AG04449 (cell line): ENCODE data around the gene GPX8.

ENCODE experiments used
- CTCF ChIA-PET: fragments of 350-600 bp; formaldehyde crosslinking; extraction: SDS; loops from one replicate; lab custom pipeline; 2021; ENCODE audit warnings: antibody characterized with exemption; lab: Yijun Ruan, JAX
- POLR2A ChIA-PET: fragments of 400-600, 350-600 bp; formaldehyde crosslinking; extraction: SDS; loops from one replicate; lab custom pipeline; 2020; ENCODE audit warnings: antibody characterized with exemption, inconsistent platforms; lab: Yijun Ruan, JAX
- DNase-seq: peaks from one replicate; pipeline ENCODE4 v3.0.0-alpha.2; 2010; ENCODE audit warnings: low read depth, low spot score
- H3K4me3 ChIP-seq: 2 replicates; pipeline ENCODE4 v1.5.1; 2011; ENCODE audit warnings: low read depth, mild to moderate bottlenecking, control low read depth, low read length
- TF ChIP-seq, protein P1 (sequence below): IDR thresholded peaks from one replicate; pipeline ENCODE4 v1.5.1; 2011; ENCODE audit warnings: mild to moderate bottlenecking, moderate library complexity, low read length, control low read depth, inconsistent platforms; ENCODE audit not compliant: insufficient read depth; ENCODE audit errors: missing control alignments

Gene GPX8

DNA sequence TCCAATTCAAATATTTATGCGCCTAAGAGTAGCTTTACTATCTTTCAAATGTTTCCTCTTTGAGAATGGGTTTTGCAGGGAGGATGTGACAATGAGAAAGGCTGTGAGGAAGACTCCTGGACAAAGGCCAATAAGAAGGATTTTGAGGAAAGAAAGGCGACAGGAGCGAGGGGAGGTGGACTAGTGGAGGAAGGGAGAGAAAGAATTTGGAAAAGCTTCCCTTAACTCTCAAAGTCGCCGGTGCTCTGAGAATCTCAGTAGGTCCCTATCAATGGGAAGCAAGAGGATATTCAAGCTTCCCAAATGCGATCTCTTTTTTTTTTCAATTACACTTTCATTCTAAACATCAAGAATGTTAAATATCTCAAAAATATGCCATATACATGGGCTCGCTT lies 15.8 kb downstream of the GPX8 start:
- no peak for DNase-seq
- CTCF ChIA-PET = interaction anchor here (0.7 to 2.2 kb wide), 6 partner anchors 10 to 21 kb away, joined by 3 to 6 read pairs (median 4); partner anchors contain the start of gene GPX8
- POLR2A ChIA-PET = no interaction called here
- peak overlapping the region; percentile 38 for H3K4me3 ChIP-seq
- TF ChIP-seq, protein P1, sequence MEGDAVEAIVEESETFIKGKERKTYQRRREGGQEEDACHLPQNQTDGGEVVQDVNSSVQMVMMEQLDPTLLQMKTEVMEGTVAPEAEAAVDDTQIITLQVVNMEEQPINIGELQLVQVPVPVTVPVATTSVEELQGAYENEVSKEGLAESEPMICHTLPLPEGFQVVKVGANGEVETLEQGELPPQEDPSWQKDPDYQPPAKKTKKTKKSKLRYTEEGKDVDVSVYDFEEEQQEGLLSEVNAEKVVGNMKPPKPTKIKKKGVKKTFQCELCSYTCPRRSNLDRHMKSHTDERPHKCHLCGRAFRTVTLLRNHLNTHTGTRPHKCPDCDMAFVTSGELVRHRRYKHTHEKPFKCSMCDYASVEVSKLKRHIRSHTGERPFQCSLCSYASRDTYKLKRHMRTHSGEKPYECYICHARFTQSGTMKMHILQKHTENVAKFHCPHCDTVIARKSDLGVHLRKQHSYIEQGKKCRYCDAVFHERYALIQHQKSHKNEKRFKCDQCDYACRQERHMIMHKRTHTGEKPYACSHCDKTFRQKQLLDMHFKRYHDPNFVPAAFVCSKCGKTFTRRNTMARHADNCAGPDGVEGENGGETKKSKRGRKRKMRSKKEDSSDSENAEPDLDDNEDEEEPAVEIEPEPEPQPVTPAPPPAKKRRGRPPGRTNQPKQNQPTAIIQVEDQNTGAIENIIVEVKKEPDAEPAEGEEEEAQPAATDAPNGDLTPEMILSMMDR = no peak

DNA sequence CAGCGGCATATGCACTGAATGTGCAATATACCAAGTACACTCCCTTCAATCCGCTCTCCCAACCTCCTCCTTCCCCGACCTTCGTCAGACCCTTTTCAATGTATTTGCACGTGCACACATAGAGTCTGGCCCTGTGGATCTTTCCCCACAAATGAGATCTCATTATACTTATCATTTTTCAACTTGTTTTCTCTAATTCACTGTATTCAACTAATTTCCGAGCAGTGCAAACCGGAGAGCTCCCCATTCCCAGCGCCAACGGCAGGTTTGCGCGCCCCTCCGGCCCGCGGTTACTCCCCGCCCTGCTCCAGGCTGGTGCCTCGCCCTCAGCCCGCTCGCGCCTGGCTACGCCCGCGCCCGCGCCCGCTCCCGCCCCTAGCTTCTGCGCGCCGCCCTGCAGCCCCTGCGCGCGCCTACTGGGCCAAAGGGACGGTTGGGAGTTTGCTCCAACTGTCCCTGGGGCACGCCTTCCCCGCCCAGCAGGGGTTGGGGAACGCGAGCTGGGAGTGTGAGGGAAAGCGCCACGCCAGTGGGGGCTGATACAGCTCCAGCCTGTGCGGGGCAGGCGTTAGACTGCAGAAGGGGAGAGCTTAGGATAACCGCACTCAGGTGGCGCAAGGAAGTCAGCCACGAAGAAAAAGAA lies 16.3 kb downstream of the GPX8 start:
- DNase-seq = no peak
- H3K4me3 ChIP-seq = peak overlapping the region; percentile 38
- POLR2A ChIA-PET = no interaction called here
- TF ChIP-seq, protein P1 = no peak
- CTCF ChIA-PET = interaction anchor here (0.6 to 2.2 kb wide), 7 partner anchors 9 to 961 kb away, joined by 3 to 6 read pairs (median 3); partner anchors contain the start of gene GPX8

DNA sequence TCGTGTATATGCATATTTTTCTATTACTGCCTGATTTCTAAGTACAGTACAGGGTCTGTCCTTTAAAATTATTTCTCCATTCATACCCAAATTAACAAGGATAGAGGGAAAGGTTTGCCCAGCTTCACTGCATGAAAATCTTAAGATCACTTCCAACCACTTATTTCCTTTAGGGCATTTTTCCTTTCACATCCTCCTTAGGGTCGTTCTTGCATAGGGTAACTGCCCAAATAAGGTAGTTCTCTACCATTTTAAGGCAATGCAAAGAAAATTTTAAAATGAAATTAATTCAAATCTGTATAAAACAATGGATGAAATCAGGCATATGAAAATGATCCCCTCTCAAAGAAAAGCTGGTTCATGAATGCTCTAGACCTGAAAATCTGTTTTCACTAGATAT lies 17.1 kb downstream of the GPX8 start:
- ChIA-PET CTCF (interaction anchor here (1.0 to 2.2 kb wide), 6 partner anchors 8 to 20 kb away, joined by 3 to 6 read pairs (median 4); partner anchors contain the start of gene GPX8), POLR2A (no interaction called here)
- TF ChIP-seq, protein P1 = no peak
- no peak for DNase-seq
- H3K4me3 ChIP-seq = no peak overlapping the region

DNA sequence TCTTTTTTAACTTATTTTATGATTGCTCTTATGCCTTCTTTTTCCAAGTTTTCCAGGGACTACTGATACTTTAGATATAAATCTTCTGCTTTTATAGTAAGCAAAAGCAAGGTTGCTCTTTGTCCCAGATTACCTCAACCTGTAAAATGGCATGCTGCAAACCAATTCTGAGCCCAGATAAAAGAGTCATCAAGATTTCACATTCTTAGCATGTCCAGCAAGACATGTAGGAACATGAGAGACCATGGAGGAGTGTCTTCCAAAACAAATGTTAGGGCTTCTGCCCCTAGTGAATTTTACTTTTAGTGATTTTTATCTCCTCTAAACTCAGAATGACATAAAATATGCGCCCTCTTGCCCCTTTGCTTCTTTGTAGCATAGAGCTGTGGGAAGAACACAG lies 20.0 kb downstream of the GPX8 start:
- TF ChIP-seq, protein P1 = no peak
- DNase-seq = no peak
- CTCF ChIA-PET = interaction anchor here (1.0 to 1.2 kb wide), 2 partner anchors 34 to 164 kb away, joined by 3 to 4 read pairs; no protein-coding TSS in a partner anchor
- H3K4me3 ChIP-seq = no peak overlapping the region
- POLR2A ChIA-PET = no interaction called here

DNA sequence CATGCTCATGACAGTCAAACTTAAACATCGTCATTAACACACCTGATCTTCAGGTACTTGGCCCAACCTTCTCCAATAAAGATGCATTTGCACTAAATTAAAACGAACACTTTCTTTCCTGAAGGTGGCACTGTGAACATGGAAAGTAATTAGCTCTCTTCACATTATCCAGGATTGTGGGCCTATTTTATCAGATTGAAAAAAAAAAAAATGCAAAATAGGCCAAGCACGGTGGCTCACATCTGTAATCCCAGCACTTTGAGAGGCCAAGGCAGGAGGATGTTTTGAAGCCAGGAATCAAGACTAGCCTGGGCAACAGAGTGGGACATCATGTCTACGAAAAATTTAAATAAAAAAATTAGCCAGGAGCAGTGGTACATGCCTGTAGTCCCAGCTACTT lies 27.4 kb downstream of the GPX8 start:
- no peak overlapping the region for H3K4me3 ChIP-seq
- TF ChIP-seq, protein P1 = no peak
- no peak for DNase-seq
- POLR2A ChIA-PET = no interaction called here
- CTCF ChIA-PET = interaction anchor here (1.0 to 1.3 kb wide), 3 partner anchors 10 to 13 kb away, joined by 3 read pairs; no protein-coding TSS in a partner anchor
